H1 (cell line): ENCODE results near the gene KDM6B. TPM values are rescaled to one million over a fixed set of nuclear protein-coding genes. Genes with fewer than 3 reads are reported as not detected.

Experiments
- ASH2L ChIP-seq: fragments of 200-600, 300-600 bp; sonication (generic); IDR thresholded peaks from one replicate; pipeline ENCODE4 v1.7.1; 2017; ENCODE audit warnings: low read length
- CTCF ChIP-seq, 3 experiments: IDR thresholded peaks; 1 replicate in 2 of 3; 2 replicates in 1 of 3; pipeline versions ENCODE4 v1.5.1 to v1.6.1; 2011; ENCODE audit warnings: low read length in 3 of 3, mild to moderate bottlenecking in 3 of 3, inconsistent platforms in 2 of 3, low read depth in 1 of 3, moderate library complexity in 1 of 3; ENCODE audit not compliant: insufficient read depth in 1 of 3; ENCODE audit errors: control extremely low read depth in 1 of 3
- FOSL1 ChIP-seq: IDR thresholded peaks from 2 replicates; pipeline ENCODE4 v1.6.1; 2011; ENCODE audit warnings: mild to moderate bottlenecking, low read depth, low read length, moderate library complexity; ENCODE audit not compliant: insufficient read depth
- POLR2AphosphoS5 ChIP-seq: IDR thresholded peaks from 2 replicates; pipeline ENCODE4 v1.6.1; 2011; ENCODE audit warnings: low read depth, low read length
- RBBP5 ChIP-seq: IDR thresholded peaks from 2 replicates; pipeline ENCODE4 v1.7.1; 2012; ENCODE audit warnings: low read depth, mild to moderate bottlenecking, inconsistent platforms, low read length, moderate library complexity, borderline replicate concordance
- polyA plus RNA-seq, 7 experiments: library from polyadenylated mRNA; depleted of rRNA in 3 of 7; stranded (reverse) in 5 of 7; unstranded in 2 of 7; fragments of >200 nt in 5 of 7; fragments of 200-250 nt in 2 of 7; gene quantifications; 1 replicate in 5 of 7; 2 replicates in 1 of 7; 4 replicates in 1 of 7; pipeline versions ENCODE4 v1.2.1 to v1.2.3, GENCODE V29; 2011 to 2013; ENCODE audit warnings: missing spikeins in 2 of 7, mixed read lengths in 2 of 7
- total RNA-seq: library from RNA; stranded (reverse); fragmentation: NEBNext Ultra II Directional; extraction: Animal tissue kit (Norgen Biotek cat#: 25700); gene quantifications from 2 replicates; pipeline ENCODE4 v1.2.1, GENCODE V29; 2021

The KDM6B gene
- total and polyA plus RNA-seq, 2 of the 8 experiments (the other 6 are each of a cell fraction or from before 2014, with no cell fraction given): 0.48 to 3.7 TPM

GRCh38 chr17:7858522-7858810, 24.4 kb downstream of the KDM6B start (continued):
- no peak for TF ChIP-seq POLR2AphosphoS5
- TF ChIP-seq FOSL1: no peak
- peak in 2 of 3 experiments; percentile 33 to 45; a peak in 3 of 4 replicates for TF ChIP-seq CTCF (IDR thresholded peaks at IDR 0.05; ENCODE audit: control extremely low read depth in 1 of 3, insufficient read depth in 1 of 3, low read depth in 1 of 3, low read length in 3 of 3)
- no peak for TF ChIP-seq ASH2L
- no peak for TF ChIP-seq RBBP5
